Esophagus (tissue), 2 donors: ENCODE data around the gene SAP30L. TPM values are rescaled to one million over a fixed set of nuclear protein-coding genes. Genes with fewer than 3 reads are reported as not detected.

Experiments used
- H3K27ac ChIP-seq, 2 donors: one replicate each; pipeline ENCODE4 v1.5.1; 2013; ENCODE audit warnings: low read depth in 2 of 2, mild to moderate bottlenecking in 2 of 2, inconsistent platforms in 1 of 2, low read length in 1 of 2, moderate library complexity in 1 of 2
- H3K27me3 ChIP-seq, 2 donors: one replicate each; pipeline ENCODE4 v1.6.1; 2013; ENCODE audit warnings: low read length in 2 of 2, control low read depth in 1 of 2, mild to moderate bottlenecking in 1 of 2; ENCODE audit not compliant: insufficient read depth in 2 of 2, control insufficient read depth in 1 of 2
- H3K36me3 ChIP-seq, 2 donors: one replicate each; pipeline ENCODE4 v1.6.1; 2013; ENCODE audit warnings: low read length in 1 of 2; ENCODE audit not compliant: control insufficient read depth in 2 of 2, insufficient read depth in 2 of 2
- H3K4me1 ChIP-seq, 2 donors: one replicate each; pipeline ENCODE4 v1.6.1; 2013; ENCODE audit warnings: low read length in 1 of 2; ENCODE audit not compliant: control insufficient read depth in 2 of 2, insufficient read depth in 2 of 2
- H3K4me3 ChIP-seq, 2 donors: one replicate each; pipeline ENCODE4 v1.5.1; 2013; ENCODE audit warnings: low read length in 2 of 2, mild to moderate bottlenecking in 2 of 2, low read depth in 1 of 2, moderate library complexity in 1 of 2
- H3K9me3 ChIP-seq, 2 donors: one replicate each; pipeline ENCODE4 v1.6.1; 2013; ENCODE audit warnings: mild to moderate bottlenecking in 2 of 2, low read depth in 1 of 2, low read length in 1 of 2, moderate library complexity in 1 of 2; ENCODE audit not compliant: control insufficient read depth in 2 of 2, insufficient read depth in 1 of 2
- WGBS, 2 donors: extraction: QIAGEN DNeasy Blood & Tissue Kit; methylation state at CpG; one replicate each; pipeline ENCODE4 v1.1.7; 2013; 5-methylcytosine and 5-hydroxymethylcytosine counted together
- polyA plus RNA-seq, 2 donors: library from polyadenylated mRNA; stranded (reverse); fragments of 200-250 nt; gene quantifications; one replicate each; pipeline ENCODE4 v1.2.3, GENCODE V29; 2013
- donor health status: healthy with polysubstance abuse.
- donor health status: Bipolar disorder and iron deficiency.

SAP30L gene
- polyA plus RNA-seq, 2 donors, result 11.8 to 16.3 TPM

DNA sequence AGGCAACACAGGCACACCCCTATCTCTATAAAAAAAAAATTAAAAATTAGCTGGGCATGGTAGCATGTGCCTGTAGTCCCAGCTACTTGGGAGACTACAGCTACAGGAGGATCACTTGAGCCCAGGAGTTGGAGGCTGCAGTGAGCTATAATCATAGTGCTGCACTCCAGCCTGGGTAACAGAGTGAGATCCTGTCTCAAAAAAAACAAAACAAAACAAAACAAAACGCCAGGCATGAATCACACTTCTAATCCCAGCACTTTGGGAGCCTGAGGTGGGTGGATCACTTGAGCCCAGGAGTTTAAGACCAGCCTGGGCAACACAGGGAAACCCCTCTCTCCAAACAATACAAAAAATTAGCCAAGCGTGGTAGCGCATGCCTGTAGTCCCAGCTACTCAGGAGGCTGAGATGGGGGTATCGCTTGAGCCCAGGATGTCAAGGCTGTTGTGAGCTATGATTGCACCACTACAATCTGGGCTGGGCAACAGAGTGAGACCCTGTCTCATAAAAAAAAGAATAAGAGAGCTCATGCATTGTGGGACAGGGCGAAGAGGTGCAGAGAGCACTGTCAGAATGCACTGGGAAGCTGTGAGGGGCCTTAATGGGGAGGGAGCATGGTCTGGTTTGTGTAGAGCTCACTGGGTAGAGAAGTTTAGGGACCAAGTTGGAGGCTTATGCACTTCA, 8.4 kb upstream of the SAP30L start:
- Histone ChIP-seq H3K36me3 (peaks cover 7 to 11% of the 10 kb centered on the region in 2 donors), H3K4me1 (peaks cover 2 to 3% of the 10 kb centered on the region in 2 donors)
- 70 to 82% methylated on average over 5 of the region's 5 CpGs for WGBS, 2 donors

DNA sequence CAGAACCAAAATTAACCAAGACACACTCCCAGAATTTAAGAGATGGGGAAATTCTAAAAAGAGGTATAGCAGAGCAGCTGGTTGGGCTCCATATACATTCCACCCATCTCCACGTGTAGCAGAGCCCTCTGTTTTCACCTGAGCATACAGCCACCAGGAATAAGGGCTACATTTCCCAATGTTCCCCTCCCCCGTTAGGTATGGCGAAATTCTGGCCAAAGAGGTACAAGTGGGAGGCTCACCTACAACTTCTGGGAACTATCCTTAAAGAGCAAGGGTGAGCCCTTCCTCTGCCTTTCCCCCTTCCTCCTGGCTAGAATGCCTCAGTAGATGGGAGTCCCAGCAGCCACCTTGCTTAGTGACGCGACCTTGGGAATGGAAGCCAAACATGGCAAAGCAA, 5.3 kb upstream of the SAP30L start:
- 89 to 91% methylated on average over 5 of the region's 5 CpGs for WGBS, 2 donors
- Histone ChIP-seq H3K27me3 (no peaks in the 10 kb centered on the region), H3K27ac (no peak overlapping the region), H3K4me3 (no peak overlapping the region), H3K9me3 (no peaks in the 10 kb centered on the region), H3K4me1 (peaks cover 3 to 8% of the 10 kb centered on the region in 2 donors), H3K36me3 (peaks cover 7 to 12% of the 10 kb centered on the region in 2 donors)

More for the DNA sequence above, 8.4 kb upstream of the SAP30L start:
- no peak overlapping the region for H3K27ac ChIP-seq
- no peak overlapping the region for H3K4me3 ChIP-seq
- H3K27me3 ChIP-seq, result no peaks in the 10 kb centered on the region
- H3K9me3 ChIP-seq, result no peaks in the 10 kb centered on the region

GRCh38 chr5:154442801-154443200, 3.0 kb upstream of the SAP30L start:
- H3K36me3 ChIP-seq, result peaks cover under 1 to 10% of the 10 kb centered on the region in 2 donors
- 53 to 62% methylated on average over 1 of the region's 1 CpG for WGBS, 2 donors
- H3K27me3 ChIP-seq, result no peaks in the 10 kb centered on the region
- no peaks in the 10 kb centered on the region for H3K9me3 ChIP-seq
- H3K4me3 ChIP-seq, result no peak overlapping the region
- no peak overlapping the region for H3K27ac ChIP-seq
- H3K4me1 ChIP-seq, result peaks cover 4 to 8% of the 10 kb centered on the region in 2 donors

DNA sequence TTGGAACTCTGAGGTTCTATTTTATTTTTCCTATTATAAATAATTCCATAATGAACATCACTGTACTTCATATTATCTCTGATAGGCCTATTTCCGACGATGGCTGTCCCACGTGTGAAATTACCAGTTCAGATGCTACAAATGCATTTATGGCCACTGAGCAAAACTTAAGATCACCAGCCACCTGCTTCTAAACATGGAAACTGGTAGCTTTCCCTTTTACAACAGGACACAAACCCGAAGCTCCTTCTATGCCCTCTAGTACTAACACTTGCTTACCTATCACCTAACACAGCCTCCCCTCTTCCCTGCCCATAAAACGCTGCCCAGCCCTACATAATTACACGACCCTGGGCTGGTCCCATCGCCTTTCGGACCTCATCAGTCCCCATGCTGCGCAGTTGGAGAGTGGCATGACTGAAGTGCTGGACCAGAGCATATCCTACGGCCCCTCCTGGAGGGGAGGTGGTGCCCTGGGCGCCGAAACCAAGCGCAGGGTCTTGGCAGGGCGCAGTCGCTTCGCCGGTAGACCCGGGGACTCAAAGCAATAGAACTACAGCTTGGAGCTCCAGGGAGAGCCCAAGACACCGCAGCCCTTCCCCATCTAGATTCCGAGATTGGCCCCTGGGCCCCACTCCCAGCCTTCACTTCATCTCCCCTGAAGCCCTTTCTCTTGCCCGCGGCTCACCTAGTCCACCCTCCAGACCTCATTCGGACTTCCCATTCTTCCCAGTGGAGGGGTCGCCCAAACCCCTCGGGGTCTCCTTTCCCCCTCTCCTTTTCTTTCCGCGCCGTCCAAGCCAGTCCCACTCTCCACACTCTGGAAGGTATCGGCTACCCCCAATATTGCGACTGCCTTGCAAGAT, 1.0 kb upstream of the SAP30L start:
- Histone ChIP-seq H3K4me3 (peak overlapping the region; percentile 79), H3K27ac (peak overlapping the region; percentile 80 to 87), H3K36me3 (peaks cover 0 to 8% of the 10 kb centered on the region in 2 donors), H3K27me3 (no peaks in the 10 kb centered on the region), H3K4me1 (peaks cover 4 to 10% of the 10 kb centered on the region in 2 donors), H3K9me3 (no peaks in the 10 kb centered on the region)
- 5 to 6% methylated on average over 30 of the region's 30 CpGs for WGBS, 2 donors

DNA sequence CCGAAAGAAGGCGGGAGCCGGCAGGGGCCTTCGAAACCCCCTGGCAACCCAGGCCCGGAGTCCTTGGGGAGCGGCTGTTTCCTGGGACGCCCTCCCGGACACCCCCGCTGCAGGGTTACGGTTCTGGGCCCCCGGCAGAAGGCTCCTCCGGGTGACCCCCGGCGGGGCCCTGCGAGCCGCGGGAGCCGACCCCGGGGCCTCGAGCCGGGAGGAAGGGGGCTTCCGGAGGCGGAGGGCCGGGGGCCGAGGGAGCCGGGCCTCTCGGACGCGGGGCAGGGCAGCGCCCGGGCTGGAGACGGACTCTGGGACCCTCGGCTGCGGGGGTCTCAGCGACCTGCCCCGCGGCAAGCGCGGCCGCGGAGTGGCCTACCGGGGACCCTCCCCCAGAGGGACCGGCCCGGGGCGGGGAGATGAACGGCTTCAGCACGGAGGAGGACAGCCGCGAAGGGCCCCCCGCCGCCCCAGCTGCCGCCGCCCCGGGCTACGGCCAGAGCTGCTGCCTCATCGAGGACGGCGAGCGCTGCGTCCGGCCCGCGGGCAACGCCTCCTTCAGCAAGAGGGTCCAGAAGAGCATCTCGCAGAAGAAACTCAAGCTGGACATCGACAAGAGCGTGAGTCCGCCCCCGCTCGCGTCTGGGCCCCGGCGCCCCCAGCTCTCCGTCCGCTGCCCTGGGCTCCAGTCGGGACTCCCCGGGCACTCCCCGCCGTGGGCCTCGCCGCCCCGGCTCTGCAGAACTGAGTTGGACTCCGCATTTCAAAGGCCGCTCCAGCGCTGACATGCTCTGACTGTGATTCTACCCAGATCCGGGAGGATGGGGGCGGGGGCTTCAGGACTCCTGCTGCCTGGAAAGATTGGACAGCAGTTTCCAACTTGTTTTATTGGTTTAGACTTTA, 645 bp downstream of the SAP30L start:
- Histone ChIP-seq H3K4me1 (peaks cover 4 to 10% of the 10 kb centered on the region in 2 donors), H3K4me3 (peak overlapping the region; percentile 78 to 79), H3K36me3 (peaks cover 0 to 3% of the 10 kb centered on the region in 2 donors), H3K9me3 (no peaks in the 10 kb centered on the region), H3K27ac (peak overlapping the region; percentile 55 to 77), H3K27me3 (no peaks in the 10 kb centered on the region)
- WGBS, 2 donors, result 0 to 1% methylated on average over 52 to 87 of the region's 87 CpGs

GRCh38 chr5:154447089-154447725, 1.4 kb downstream of the SAP30L start:
- H3K4me3 ChIP-seq, result peak overlapping the region; percentile 78 to 79
- H3K27me3 ChIP-seq, result no peaks in the 10 kb centered on the region
- H3K9me3 ChIP-seq, result no peaks in the 10 kb centered on the region
- H3K4me1 ChIP-seq, result peaks cover 4 to 10% of the 10 kb centered on the region in 2 donors
- H3K36me3 ChIP-seq, result peaks cover 5 to 9% of the 10 kb centered on the region in 2 donors
- WGBS, 2 donors, result 4 to 6% methylated on average over 10 of the region's 10 CpGs
- H3K27ac ChIP-seq, result peak overlapping the region in 1 of 2 donors; percentile 26

DNA sequence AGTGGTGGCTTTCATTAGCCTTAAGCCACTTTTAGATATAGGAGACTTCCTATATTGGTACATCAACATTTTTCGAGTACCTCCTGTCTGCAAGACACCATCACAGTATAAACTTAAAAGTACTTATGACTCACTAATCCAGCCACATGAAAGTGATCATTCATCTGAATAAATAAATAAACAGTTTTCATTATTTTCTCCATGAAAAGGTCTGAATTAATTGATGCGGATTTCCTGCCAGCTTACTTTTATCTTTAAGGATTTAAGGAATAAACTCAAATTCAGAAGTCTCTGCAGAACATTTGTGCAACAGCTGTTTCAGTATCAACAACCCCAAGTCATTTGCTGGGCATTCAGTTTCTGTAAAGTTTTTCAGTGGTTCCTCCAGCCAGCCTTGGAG, 4.0 kb downstream of the SAP30L start:
- Histone ChIP-seq H3K4me3 (no peak overlapping the region), H3K36me3 (peaks cover 10 to 19% of the 10 kb centered on the region in 2 donors), H3K27ac (no peak overlapping the region), H3K4me1 (peaks cover 3 to 4% of the 10 kb centered on the region in 2 donors), H3K9me3 (no peaks in the 10 kb centered on the region), H3K27me3 (no peaks in the 10 kb centered on the region)
- 66 to 70% methylated on average over 2 of the region's 2 CpGs for WGBS, 2 donors

GRCh38 chr5:154451957-154452356, 6.2 kb downstream of the SAP30L start:
- WGBS, 2 donors, result 87 to 88% methylated on average over 8 of the region's 8 CpGs
- peaks cover 19 to 31% of the 10 kb centered on the region in 2 donors for H3K36me3 ChIP-seq

More at GRCh38 chr5:154451957-154452356, 6.2 kb downstream of the SAP30L start:
- Histone ChIP-seq H3K4me3 (no peak overlapping the region), H3K27me3 (no peaks in the 10 kb centered on the region), H3K27ac (no peak overlapping the region), H3K9me3 (no peaks in the 10 kb centered on the region), H3K4me1 (peaks cover 2% of the 10 kb centered on the region in 2 donors)
